Activated CD4-positive, CD25-positive, alpha-beta regulatory T cell treated with anti-CD3 and anti-CD28 coated beads, Interleukin-2, amount 50 U/mL, for 24 hours (primary cell): ENCODE data around the gene HYAL2.
"Not testable (repeated sequence)": the region's sequence is repeated elsewhere in the genome, so short reads cannot be mapped to it uniquely, and the experiment has no call there.

Experiments used
- ATAC-seq, 2 donors: fragments of 150-1000 bp; cut with Tn5 transposase; one replicate each; pipeline ENCODE4 v1.10.0; 2021; ENCODE audit warnings: mild to moderate bottlenecking in 1 of 2, moderate library complexity in 1 of 2

The HYAL2 gene

GRCh38 chr3:50327943-50328691 lies 5.6 kb upstream of the HYAL2 start, which contains the start of gene TUSC2:
Gene TUSC2, minus strand, starts transcription at chr3:50328223. Its CDS starts 124 bp downstream, at chr3:50328099.
- peak; percentile 95 to 96 for ATAC-seq

- ATAC-seq, result no peak
Measured at GRCh38 chr3:50327129-50327528, 4.6 kb upstream of the HYAL2 start.

GRCh38 chr3:50326182-50326541 lies 3.6 kb upstream of the HYAL2 start:
- ATAC-seq, result no peak

DNA sequence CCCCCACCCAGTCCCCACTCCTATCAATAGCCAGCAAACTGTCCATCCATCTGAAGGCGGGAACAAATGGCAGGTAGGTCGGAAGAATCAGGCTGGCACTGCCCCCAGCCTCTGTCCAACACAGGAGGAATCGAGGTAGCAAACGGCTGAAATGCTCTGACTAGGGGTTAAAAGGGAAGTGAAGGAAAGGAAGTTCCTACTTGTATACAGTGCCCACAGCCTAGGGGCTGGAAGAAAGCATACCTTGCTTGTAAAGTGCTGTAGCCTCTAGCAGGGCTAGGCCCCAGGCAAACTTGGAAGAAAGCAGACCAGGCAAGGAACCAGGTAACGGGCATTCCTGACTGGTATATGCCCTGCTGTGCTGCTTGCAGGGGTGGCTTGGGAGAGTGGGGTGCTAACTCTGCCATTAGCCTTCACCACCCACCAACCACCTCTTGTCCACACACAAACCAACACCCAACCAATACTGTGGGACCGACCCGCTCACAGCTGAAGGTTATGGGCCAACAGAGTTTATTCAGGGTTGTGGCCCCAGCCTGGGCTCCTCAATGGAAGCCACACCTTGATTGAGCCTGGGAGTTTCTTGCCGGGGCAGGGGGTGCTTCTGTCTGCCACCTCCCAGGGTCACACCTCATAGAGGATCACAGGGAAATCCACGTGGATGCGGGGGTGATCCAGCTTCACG lies 3.1 kb upstream of the HYAL2 start:
- no peak for ATAC-seq

- no peak for ATAC-seq
Measured at GRCh38 chr3:50325113-50325480, 2.6 kb upstream of the HYAL2 start.

DNA sequence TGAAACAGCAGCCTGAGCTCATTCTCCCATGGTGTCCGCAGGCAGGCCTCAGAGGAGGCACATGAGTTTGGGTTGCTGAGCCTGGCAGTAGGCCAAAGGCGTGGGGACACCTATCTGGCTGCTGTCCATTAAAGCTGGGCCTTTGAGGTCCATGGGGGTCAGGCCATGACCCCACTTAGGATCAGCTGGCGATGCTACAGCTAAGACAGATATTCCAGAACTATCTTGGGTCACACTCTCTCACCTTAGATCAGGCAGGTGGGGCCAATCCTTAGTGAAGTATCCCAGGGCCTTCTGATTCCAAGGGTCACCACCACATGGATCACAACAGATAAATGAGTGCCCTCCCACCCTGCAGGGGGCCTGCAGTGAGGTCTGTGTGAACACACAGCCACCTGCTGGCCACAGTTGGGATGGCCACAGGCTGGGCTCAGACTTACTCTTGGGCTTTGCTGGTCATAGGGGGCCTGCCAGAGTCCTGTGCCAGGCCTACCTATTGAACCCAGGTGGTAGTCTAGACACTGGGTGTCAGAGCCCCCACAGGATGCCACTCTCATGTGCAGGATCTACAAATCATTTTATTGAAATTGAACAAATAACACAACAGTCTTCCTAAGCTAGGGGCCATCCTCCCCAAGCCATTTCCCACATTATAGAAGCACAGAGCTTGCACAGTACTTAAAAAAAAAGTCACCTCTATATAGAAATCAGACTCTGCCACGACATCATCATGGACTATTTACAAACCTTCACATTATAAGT lies 2.0 kb upstream of the HYAL2 start:
- peak in 1 of 2 donors; percentile 21 for ATAC-seq

- no peak for ATAC-seq
Measured at GRCh38 chr3:50323614-50324199, 1.2 kb upstream of the HYAL2 start.

- ATAC-seq, result no peak
Measured at GRCh38 chr3:50323092-50323600, 601 bp upstream of the HYAL2 start.

DNA sequence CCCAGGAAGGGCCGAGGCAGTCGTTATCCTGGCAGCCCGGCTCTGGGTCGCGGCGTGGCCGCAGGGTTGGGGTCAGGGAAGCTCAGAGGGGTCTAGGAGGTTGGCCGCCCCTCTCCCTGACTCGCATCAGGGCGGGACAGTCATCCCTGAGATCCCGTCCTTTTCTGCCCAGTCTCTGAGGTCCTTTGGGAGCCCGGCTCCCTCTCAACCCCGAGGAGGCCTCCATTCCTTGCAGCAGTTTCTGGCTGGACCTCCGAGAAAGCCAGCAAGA lies 495 bp downstream of the HYAL2 start:
- no peak for ATAC-seq

- peak; percentile 80 to 81 for ATAC-seq
Measured at GRCh38 chr3:50321336-50322114, 1.0 kb downstream of the HYAL2 start.

DNA sequence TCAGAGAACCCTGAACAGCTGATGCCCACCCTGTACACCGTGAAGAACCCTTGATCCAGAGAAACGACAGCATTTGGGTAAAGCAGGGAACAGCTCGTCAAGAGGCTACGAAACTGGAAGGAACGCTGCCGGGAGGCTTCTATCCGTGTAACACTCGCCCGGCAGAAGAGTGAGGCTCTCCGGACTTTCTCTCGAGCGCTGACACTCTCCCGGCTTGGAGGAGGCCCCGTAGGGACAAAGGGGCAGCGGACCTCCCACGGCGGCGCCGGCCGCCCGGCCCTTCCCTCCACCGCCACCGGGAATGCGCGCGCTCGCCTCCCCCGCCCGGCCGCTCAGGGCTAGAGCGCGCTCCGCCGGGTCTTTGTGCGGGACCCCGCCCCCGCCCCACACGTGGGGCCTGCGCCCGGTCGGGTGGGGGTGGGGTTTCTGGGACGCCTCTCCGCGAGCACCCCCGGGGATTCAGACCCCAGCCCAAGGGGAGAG lies 1.7 kb downstream of the HYAL2 start:
- peak; percentile 52 to 59 for ATAC-seq

DNA sequence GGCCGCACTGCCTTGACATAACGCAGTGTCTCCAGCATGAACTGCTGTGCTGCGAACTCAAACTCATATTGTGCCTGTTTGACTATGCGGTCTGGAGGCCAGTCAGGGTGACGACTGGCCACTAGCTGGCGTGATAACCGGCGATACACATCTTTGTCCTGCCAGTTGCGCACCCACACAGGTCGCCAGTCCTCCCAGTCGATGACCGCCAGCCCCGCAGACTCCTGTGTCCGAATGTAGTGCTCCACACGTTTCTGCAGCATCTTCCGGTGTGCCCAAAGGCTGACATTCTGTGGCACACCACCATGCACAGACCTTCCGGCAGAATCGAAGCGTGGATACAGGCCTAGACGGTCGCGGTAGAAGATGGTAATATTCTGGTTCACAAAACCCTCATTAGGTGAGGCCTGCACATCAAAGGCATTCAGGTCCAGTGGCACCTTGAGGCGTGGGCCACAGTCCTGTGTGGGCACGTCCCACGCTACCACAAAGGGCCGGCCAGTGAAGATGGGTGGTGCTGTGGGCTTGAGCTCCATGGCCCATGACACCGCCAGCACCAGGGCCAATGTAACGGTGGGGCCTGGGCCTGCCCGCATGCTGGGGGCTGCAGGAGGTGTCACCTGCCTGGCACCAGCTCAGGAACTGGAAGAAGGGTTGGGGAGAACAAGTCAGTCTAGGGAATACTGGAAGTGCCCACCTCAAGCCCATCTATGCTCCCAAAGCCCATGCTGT lies 2.5 kb downstream of the HYAL2 start:
- ATAC-seq, result no peak

DNA sequence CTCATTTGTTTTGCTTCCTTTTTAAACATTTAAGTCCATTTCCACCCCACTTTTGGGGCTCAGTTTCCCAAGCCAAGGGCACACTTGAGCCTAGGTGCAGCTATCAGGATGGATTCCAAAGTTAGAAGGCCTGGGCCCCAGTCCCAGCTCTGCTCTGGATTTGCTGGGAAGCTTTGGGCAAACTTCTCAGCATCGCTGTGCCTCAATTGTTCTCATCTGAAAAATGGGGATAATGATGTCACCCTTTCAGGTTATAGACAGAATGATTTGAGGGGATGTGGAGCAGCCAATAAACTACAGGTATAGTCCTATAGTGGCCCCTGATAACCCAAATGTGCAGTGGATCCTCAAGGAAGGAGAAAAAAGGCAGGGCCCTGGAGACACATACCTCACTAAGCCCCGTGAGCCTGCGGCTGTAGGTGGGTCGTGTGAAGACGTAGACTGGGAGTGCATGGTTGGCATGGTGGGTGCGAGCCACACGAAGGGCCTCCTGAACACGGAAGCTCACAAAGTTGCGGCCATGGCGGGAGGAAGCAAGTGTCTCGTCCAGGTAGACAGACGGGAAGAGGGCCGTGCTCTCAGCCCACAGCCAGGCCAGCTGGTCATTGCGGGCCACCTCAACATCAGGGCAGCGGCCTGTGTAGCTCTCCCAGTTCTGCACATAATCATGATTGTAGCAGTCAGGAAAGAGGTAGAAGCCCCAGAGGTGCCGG lies 3.2 kb downstream of the HYAL2 start:
- no peak for ATAC-seq

DNA sequence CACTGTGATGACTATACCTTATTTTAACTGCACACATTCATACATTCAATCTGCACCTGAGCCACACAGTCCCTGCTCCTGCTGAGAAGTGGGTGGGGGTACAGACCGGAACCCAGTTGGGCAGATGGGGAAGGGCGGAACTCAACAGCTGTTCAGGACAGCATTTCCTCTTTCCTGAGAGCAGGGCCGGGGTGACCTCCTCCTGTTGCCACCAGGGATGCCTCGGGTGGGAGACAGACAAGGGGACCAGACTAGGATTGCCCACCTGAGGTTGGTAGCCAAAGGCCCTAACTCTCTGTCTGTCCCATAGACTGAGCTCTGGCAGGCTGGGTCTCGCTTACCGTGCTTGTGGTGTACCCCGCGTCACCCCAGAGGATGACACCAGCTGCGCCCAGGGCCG lies 3.9 kb downstream of the HYAL2 start:
- ATAC-seq, result no peak

DNA sequence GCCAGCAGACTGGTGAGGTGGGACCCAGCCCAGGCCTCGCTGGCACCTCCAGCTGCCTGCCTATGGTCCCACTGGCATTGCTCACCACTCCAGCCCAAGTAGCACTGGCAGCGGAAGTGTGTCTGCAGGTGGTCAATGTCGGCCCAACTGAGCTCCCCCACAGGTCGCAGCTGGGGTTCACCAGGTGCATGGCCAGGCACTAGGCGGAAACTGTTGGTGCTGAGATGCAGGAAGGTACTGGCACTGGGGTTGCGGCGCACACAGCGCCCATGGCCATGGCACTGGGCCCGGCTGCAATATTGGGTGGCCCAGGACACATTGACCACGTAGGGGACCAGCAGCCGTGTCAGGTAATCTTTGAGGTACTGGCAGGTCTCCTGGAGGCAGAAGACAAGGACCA lies 4.4 kb downstream of the HYAL2 start:
- no peak for ATAC-seq

GRCh38 chr3:50317300-50317699 lies 5.2 kb downstream of the HYAL2 start:
- no peak for ATAC-seq

- ATAC-seq, result peak; percentile 48 to 53
Measured at GRCh38 chr3:50316657-50317242, 5.8 kb downstream of the HYAL2 start.

DNA sequence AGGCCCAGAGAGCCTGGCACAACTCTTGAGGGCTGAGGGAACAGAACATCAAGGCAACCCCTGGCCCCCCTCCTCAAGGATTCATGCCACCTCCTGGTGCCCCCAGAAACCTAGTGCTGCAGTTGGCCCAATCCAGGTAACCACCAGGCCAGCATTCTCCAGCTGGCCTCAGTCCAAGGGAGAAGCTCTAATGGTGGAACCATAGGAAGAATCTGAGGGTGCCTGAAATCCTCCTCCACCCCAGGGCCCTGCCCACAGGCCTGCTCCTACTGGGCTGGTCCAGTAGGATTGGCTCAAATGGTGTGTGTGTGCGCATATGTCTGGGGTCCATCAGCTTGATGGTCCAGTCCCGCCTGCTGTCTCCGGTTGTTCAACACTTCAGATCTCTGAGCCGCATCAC lies 7.7 kb downstream of the HYAL2 start:
- ATAC-seq, result no peak

- no peak for ATAC-seq
Measured at GRCh38 chr3:50314342-50314741, 8.2 kb downstream of the HYAL2 start.

DNA sequence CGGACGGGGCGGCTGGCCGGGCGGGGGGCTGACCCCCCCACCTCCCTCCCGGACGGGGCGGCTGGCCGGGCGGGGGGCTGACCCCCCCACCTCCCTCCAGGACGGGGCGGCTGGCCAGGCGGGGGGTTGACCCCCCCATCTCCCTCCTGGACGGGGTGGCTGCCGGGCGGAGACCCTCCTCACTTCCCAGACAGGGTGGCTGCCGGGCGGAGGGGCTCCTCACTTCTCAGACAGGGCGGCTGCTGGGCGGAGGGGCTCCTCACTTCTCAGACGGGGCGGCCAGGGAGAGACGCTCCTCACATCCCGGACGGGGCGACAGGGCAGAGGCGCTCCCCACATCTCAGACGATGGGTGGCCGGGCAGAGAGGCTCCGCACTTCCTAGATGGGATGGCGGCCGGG lies 10.5 kb downstream of the HYAL2 start:
- ATAC-seq, result not testable (repeated sequence)

GRCh38 chr3:50304601-50305000 lies 17.9 kb downstream of the HYAL2 start:
- peak; percentile 65 to 72 for ATAC-seq
